ENCODE measurements around the gene KMT2E. TPM values are rescaled to one million over a fixed set of nuclear protein-coding genes. Genes with fewer than 3 reads are reported as not detected.

KMT2E gene
- total RNA-seq, 2 experiments from 2014 or later, result 63.3 to 63.4 TPM

DNA sequence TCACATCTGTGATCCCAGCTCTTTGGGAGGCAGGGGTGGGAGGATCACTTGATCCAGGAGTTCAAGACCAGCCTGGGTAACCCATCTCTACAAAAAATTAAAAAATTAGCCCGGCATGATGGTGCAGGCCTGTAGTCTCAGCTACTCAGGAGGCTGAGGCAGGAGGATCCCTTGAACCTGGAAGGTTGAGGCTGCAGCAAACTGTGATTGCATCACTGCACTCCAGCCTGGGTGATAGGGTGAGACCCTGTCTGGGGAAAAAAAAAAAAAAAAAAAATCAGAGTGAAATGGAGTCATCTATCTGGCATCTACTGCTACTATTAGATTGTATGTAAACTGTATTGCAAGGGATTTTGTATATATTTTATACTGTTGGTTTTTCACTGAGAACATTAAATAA is 59.1 kb downstream of the KMT2E start:
- H3K36me3 Mint-ChIP-seq (ENCODE audit: low read depth), result peaks cover 42% of the 10 kb centered on the region
- no peaks in the 10 kb centered on the region for H3K9me3 Mint-ChIP-seq
- no peaks in the 10 kb centered on the region for H3K27me3 Mint-ChIP-seq (ENCODE audit: low read depth)
- intact Hi-C loops (cut with micrococcal nuclease), result no loop called here
- H3K4me1 Mint-ChIP-seq (ENCODE audit: low read depth), result peaks cover 5% of the 10 kb centered on the region
- H3K27ac Mint-ChIP-seq, result peak overlapping the region; percentile 36
- H3K4me3 Mint-ChIP-seq, result no peak overlapping the region
- no peak for DNase-seq
- CTCF ChIA-PET, result no interaction called here

DNA sequence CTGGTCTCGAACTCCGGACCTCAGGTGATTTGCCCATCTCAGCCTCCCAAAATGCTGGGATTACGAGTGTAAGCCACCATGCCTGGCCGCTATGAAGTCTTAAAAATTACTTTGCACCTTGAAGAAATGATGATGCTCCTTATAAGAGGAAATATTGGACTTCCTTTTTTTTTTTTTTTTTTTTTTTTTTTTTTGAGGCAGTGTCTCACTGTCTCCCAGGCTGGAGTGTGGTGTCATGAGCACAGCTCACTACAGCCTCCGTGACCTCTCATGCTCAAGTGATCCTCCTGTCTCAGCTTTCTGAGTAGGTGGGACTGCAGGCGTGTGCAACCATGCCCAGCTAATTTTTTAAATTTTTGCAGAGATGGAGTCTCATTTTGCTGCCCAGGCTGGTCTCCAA is 65.3 kb downstream of the KMT2E start:
- peaks cover 45% of the 10 kb centered on the region for H3K36me3 Mint-ChIP-seq (ENCODE audit: low read depth)
- H3K4me3 Mint-ChIP-seq, result no peak overlapping the region
- H3K9me3 Mint-ChIP-seq, result no peaks in the 10 kb centered on the region
- no peaks in the 10 kb centered on the region for H3K27me3 Mint-ChIP-seq (ENCODE audit: low read depth)
- no peak for DNase-seq
- peaks cover 2% of the 10 kb centered on the region for H3K4me1 Mint-ChIP-seq (ENCODE audit: low read depth)
- intact Hi-C loops (cut with micrococcal nuclease), result no loop called here
- CTCF ChIA-PET, result interaction anchor here (0.6 to 1.7 kb wide), 2 partner anchors 40 to 98 kb away, joined by 3 to 7 read pairs; no protein-coding TSS in a partner anchor
- H3K27ac Mint-ChIP-seq, result no peak overlapping the region

DNA sequence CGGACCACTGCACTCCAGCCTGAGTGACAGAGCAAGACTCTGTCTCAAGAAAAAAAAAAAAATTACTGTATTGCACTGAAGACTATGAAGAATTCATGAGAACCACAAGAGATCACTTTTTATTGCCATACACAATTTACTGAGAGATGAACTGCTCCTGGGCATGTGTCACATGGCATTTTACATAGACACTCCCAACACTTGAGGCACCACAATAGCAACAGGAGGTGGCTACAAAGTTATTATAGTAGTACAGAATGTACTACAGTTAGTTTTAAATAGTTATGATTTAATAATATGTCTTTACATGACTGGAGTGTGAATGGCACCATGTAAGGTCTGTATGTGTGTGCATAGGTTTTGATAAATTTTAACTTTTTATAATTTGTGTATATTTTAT is 70.6 kb downstream of the KMT2E start:
- CTCF ChIA-PET, result interaction anchor here (1.7 kb wide), 1 partner anchor 103 kb away, joined by 6 read pairs; no protein-coding TSS in a partner anchor
- Mint-ChIP-seq H3K36me3 (ENCODE audit: low read depth) (peaks cover 26% of the 10 kb centered on the region), H3K27me3 (ENCODE audit: low read depth) (no peaks in the 10 kb centered on the region), H3K4me3 (no peak overlapping the region), H3K27ac (peak overlapping the region; percentile 53), H3K9me3 (no peaks in the 10 kb centered on the region), H3K4me1 (ENCODE audit: low read depth) (peaks cover 10% of the 10 kb centered on the region)
- intact Hi-C loops (cut with micrococcal nuclease), result no loop called here
- DNase-seq, result no peak

DNA sequence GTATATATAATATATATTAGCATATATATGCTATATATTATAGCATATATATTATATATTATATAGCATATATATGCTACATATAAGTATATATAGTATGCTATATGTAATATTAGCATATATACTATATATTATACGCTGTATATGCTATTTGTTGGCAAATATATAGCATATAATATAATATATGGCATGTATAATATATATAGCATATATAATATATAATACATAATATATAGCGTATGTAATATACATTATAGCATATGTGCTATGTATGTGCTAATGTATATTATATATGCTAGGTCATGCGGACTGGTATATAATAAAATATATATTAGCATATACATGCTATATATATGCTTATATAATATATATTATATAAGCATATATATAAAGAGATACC is 72.8 kb downstream of the KMT2E start:
- CTCF ChIA-PET, result interaction anchor here (0.7 kb wide), 1 partner anchor 10 kb away, joined by 4 read pairs; no protein-coding TSS in a partner anchor
- Mint-ChIP-seq H3K27ac (no peak overlapping the region), H3K4me1 (ENCODE audit: low read depth) (peaks cover 8% of the 10 kb centered on the region), H3K36me3 (ENCODE audit: low read depth) (peaks cover 19% of the 10 kb centered on the region), H3K9me3 (no peaks in the 10 kb centered on the region), H3K4me3 (no peak overlapping the region), H3K27me3 (ENCODE audit: low read depth) (no peaks in the 10 kb centered on the region)
- intact Hi-C loops (cut with micrococcal nuclease), result no loop called here
- DNase-seq, result no peak

DNA sequence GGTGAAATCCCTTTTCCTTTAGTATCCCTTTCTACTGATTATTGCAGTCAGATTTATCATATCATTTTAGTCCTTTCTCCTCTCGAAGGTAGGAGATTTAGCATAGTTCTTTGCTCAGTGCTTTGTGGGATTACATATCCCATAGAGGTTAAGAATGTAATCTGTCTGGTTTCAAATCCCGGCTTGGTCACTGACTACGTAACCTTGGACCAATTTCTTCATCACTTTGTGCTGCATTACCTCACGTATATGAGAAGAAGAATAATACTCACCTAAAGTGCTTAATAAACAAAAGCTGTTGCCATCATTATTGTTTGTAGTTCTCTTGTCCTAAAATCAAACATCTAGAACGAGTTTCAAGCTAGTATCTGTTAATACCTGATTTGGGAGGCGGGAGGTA is 74.0 kb downstream of the KMT2E start:
- CTCF ChIA-PET, result no interaction called here
- Mint-ChIP-seq H3K4me3 (no peak overlapping the region), H3K27ac (no peak overlapping the region)

DNA sequence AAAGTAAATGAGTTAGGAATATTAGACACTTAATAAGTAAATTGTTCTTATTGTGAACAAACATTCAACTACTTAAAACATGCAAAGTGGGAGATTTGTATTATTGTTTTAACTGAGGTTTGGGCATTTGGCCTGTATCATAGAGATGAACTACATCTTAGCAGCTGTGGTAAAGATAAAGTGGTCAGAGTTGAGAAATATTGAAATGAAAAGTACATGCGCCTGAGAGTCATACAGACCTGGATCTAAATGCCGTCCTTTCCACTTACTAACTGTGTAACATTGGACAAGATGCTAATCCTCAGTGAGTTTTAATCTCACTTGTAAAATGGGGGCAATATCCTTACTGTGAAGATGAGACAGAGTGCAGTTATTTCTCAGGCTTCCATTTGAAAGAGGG is 74.5 kb downstream of the KMT2E start:
- CTCF ChIA-PET, result no interaction called here
- H3K9me3 Mint-ChIP-seq, result no peaks in the 10 kb centered on the region
- H3K27me3 Mint-ChIP-seq (ENCODE audit: low read depth), result no peaks in the 10 kb centered on the region
- H3K27ac Mint-ChIP-seq, result no peak overlapping the region
- DNase-seq, result no peak
- intact Hi-C loops (cut with micrococcal nuclease), result no loop called here
- H3K4me3 Mint-ChIP-seq, result no peak overlapping the region
- peaks cover 8% of the 10 kb centered on the region for H3K4me1 Mint-ChIP-seq (ENCODE audit: low read depth)
- H3K36me3 Mint-ChIP-seq (ENCODE audit: low read depth), result peaks cover 20% of the 10 kb centered on the region

More for the DNA sequence above, 74.0 kb downstream of the KMT2E start:
- DNase-seq, result no peak
- Mint-ChIP-seq H3K27me3 (ENCODE audit: low read depth) (no peaks in the 10 kb centered on the region), H3K4me1 (ENCODE audit: low read depth) (peaks cover 8% of the 10 kb centered on the region), H3K9me3 (no peaks in the 10 kb centered on the region), H3K36me3 (ENCODE audit: low read depth) (peaks cover 20% of the 10 kb centered on the region)
- intact Hi-C loops (cut with micrococcal nuclease), result no loop called here

DNA sequence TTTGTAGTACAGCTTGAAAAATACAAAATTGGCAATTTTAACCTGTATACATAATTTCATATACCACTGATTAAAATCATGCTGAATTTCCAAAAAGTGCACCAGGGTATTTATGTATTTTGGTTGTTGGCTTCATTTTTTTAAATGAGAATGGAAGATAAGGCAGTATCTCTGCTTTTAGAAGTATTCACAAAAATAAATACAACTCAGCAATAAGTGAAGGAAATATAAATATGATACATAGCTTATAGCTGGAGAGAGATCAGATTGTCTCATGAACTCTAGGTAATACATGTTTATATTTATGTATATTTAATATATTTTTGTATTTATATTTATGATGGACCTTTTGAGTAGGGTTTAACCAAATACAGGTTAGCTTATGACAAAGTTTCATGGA is 81.0 kb downstream of the KMT2E start:
- H3K4me1 Mint-ChIP-seq (ENCODE audit: low read depth), result peaks cover 34% of the 10 kb centered on the region
- CTCF ChIA-PET, result no interaction called here
- DNase-seq, result no peak
- intact Hi-C loops (cut with micrococcal nuclease), result no loop called here
- H3K9me3 Mint-ChIP-seq, result no peaks in the 10 kb centered on the region
- H3K36me3 Mint-ChIP-seq (ENCODE audit: low read depth), result peaks cover 22% of the 10 kb centered on the region
- H3K27me3 Mint-ChIP-seq (ENCODE audit: low read depth), result no peaks in the 10 kb centered on the region
- H3K27ac Mint-ChIP-seq, result no peak overlapping the region
- H3K4me3 Mint-ChIP-seq, result no peak overlapping the region

DNA sequence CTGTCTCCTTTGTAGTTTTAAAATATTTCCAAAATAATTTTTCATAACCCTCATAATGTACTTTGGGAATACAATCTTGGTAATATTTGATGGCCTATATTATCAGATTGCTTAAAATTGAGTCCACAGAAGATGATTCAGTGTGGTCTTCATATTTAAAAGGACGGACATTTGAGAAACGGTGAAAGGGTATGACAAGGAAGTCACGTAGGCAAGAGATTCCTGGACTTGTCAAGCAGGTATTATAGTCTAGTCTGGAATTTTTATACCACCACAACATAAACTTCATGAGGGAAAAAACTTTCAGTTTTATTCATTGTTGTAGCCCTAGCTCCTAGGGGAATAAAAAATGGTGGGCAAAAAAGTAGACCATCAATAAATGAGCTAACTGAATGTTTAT is 82.3 kb downstream of the KMT2E start:
- CTCF ChIA-PET, result interaction anchor here (1.1 kb wide), 1 partner anchor 114 kb away, joined by 5 read pairs; no protein-coding TSS in a partner anchor
- Mint-ChIP-seq H3K4me3 (no peak overlapping the region), H3K4me1 (ENCODE audit: low read depth) (peaks cover 48% of the 10 kb centered on the region), H3K27me3 (ENCODE audit: low read depth) (no peaks in the 10 kb centered on the region), H3K36me3 (ENCODE audit: low read depth) (peaks cover 29% of the 10 kb centered on the region), H3K9me3 (no peaks in the 10 kb centered on the region), H3K27ac (no peak overlapping the region)
- no peak for DNase-seq
- intact Hi-C loops (cut with micrococcal nuclease), result no loop called here

DNA sequence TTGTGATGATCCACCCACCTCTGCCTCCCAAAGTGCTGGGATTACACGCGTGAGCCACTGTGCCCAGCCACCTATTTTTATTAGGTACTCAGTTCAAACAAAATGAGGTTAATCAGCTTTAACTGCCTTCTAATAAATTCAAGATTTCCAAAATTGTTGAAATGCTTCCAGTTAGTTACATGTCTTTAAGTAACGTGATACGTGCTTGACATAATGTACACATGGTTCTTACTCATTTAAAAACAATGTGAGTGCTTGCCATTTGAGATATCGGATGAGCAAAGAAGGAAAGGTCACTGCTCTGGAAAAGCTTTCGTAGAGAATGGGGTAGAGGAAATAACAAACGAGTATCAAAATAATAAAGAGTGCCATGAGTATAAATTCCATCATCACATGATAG is 83.6 kb downstream of the KMT2E start:
- Mint-ChIP-seq H3K9me3 (no peaks in the 10 kb centered on the region), H3K36me3 (ENCODE audit: low read depth) (peaks cover 29% of the 10 kb centered on the region), H3K4me1 (ENCODE audit: low read depth) (peaks cover 53% of the 10 kb centered on the region), H3K4me3 (no peak overlapping the region), H3K27ac (peak overlapping the region; percentile 73), H3K27me3 (ENCODE audit: low read depth) (no peaks in the 10 kb centered on the region)
- intact Hi-C loops (cut with micrococcal nuclease), result loop anchor here (2.0 kb wide), 1 partner anchor 73 kb away; no protein-coding TSS in a partner anchor
- CTCF ChIA-PET, result interaction anchor here (0.7 to 0.8 kb wide), 2 partner anchors 11 to 17 kb away, joined by 5 to 6 read pairs; no protein-coding TSS in a partner anchor
- no peak for DNase-seq

DNA sequence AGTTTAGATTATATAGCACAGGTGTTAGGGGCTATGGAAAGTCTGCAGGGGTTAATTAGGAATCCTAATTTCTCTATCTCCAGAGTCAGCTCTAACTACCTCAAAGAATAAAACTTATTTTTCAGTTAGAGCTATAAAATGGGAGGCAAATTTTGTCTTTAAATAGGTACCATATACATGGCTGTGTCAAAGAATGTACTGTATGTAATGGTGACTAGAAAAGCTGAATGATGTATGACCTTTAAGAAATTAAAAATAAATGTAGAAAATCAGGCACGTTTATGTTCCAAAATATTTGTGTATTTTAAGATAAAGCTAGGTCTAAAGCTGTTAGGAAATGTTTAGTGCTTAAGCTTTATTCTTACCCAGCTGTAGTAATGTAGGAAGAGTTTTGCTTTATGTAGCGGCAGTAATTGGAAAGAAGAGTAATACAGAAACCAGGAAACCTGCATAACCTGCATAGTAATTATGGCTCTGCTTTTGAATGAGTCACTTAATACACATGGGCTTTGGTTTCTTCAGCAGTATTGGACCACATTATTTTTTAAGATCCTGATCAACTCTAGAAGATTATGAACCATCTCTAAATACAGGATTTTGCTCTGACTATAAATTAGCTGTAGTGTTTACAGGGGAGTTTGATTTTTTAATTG is 85.0 kb downstream of the KMT2E start:
- Mint-ChIP-seq H3K36me3 (ENCODE audit: low read depth) (peaks cover 35% of the 10 kb centered on the region), H3K27me3 (ENCODE audit: low read depth) (no peaks in the 10 kb centered on the region), H3K9me3 (no peaks in the 10 kb centered on the region), H3K4me1 (ENCODE audit: low read depth) (peaks cover 59% of the 10 kb centered on the region), H3K4me3 (no peak overlapping the region), H3K27ac (peak overlapping the region; percentile 73)
- CTCF ChIA-PET, result interaction anchor here (0.9 to 1.2 kb wide), 2 partner anchors 93 to 118 kb away, joined by 3 to 4 read pairs; no protein-coding TSS in a partner anchor
- no peak for DNase-seq
- intact Hi-C loops (cut with micrococcal nuclease), result loop anchor here (1.0 to 2.0 kb wide), 6 partner anchors 74 to 246 kb away; no protein-coding TSS in a partner anchor

DNA sequence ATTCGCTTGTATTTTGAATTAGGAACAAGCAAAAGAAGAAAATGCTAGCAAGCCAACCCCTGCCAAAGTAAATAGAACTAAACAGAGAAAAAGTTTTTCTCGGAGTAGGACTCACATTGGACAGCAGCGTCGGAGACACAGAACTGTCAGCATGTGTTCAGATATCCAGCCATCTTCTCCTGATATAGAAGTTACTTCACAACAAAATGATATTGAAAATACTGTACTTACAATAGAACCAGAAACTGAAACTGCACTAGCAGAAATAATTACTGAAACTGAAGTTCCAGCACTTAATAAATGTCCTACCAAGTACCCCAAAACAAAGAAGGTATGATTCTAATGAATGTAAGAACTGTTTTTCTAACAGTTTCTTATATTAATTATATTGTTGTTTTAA is 87.9 kb downstream of the KMT2E start:
- CTCF ChIA-PET, result interaction anchor here (0.9 kb wide), 1 partner anchor 126 kb away, joined by 3 read pairs; no protein-coding TSS in a partner anchor
- H3K9me3 Mint-ChIP-seq, result no peaks in the 10 kb centered on the region
- peaks cover 47% of the 10 kb centered on the region for H3K4me1 Mint-ChIP-seq (ENCODE audit: low read depth)
- DNase-seq, result no peak
- peaks cover 37% of the 10 kb centered on the region for H3K36me3 Mint-ChIP-seq (ENCODE audit: low read depth)
- no peak overlapping the region for H3K27ac Mint-ChIP-seq
- no peaks in the 10 kb centered on the region for H3K27me3 Mint-ChIP-seq (ENCODE audit: low read depth)
- no peak overlapping the region for H3K4me3 Mint-ChIP-seq
- intact Hi-C loops (cut with micrococcal nuclease), result no loop called here

DNA sequence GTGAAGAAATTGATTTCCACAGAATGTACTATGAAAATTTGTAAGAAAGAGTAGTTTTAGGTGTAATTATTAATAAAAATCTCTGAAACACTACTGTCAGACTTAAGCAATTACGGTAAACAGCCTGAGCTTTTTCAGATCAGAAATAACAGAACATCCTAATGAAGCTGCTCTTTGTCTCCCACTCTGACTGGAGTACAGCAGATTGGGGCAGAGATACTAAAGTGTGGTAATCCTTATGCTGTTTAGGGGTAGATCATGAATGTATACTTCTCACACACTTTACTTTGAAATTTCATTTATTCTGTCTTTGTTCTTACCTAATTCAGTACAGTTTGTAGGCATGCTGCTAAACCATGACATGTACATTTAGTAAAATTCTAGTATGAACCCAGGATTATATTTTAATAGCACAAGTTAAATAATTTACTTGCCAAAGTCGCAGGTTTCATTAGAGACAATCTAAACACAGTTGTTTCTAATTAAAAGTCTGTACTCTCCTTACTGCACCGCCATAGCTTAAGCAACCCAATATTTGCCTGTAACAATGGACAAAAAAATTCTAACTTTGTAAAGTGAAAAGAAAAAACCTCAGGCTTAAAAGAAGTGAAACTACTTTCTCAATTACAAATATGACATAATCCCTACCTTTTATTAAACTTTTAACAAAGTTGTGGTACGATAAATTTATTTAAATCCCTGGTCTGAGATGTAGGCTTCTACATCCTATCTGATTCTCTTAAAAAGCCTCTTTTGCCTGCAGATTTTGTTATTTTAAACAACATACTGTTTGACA is 88.8 kb downstream of the KMT2E start:
- intact Hi-C loops (cut with micrococcal nuclease), result no loop called here
- Mint-ChIP-seq H3K36me3 (ENCODE audit: low read depth) (peaks cover 38% of the 10 kb centered on the region), H3K9me3 (no peaks in the 10 kb centered on the region), H3K4me1 (ENCODE audit: low read depth) (peaks cover 43% of the 10 kb centered on the region), H3K27ac (peak overlapping the region; percentile 66), H3K4me3 (no peak overlapping the region), H3K27me3 (ENCODE audit: low read depth) (no peaks in the 10 kb centered on the region)
- CTCF ChIA-PET, result no interaction called here
- no peak for DNase-seq

All from activated naive CD4-positive, alpha-beta T cell treated with anti-CD3 and anti-CD28 coated beads for 36 hours (primary cell).